BLaER1 (cell line): ENCODE results near the gene RBSN.
"Not testable (repeated sequence)": the region's sequence is repeated elsewhere in the genome, so short reads cannot be mapped to it uniquely, and the experiment has no call there.

Experiments used
- H3K27ac ChIP-seq: shearing (Covaris generic); formaldehyde crosslinking; 2 replicates; pipeline ENCODE4 v1.8.1; 2022
- H3K27me3 ChIP-seq: shearing (Covaris generic); formaldehyde crosslinking; 2 replicates; pipeline ENCODE4 v1.8.1; 2022
- H3K36me3 ChIP-seq: shearing (Covaris generic); formaldehyde crosslinking; 2 replicates; pipeline ENCODE4 v1.8.1; 2022
- H3K4me1 ChIP-seq: shearing (Covaris generic); formaldehyde crosslinking; 2 replicates; pipeline ENCODE4 v1.8.1; 2022
- H3K4me2 ChIP-seq: shearing (Covaris generic); formaldehyde crosslinking; 2 replicates; pipeline ENCODE4 v1.8.1; 2022
- H3K4me3 ChIP-seq: shearing (Covaris generic); formaldehyde crosslinking; 2 replicates; pipeline ENCODE4 v1.8.1; 2022
- H3K9ac ChIP-seq: shearing (Covaris generic); formaldehyde crosslinking; 2 replicates; pipeline ENCODE4 v1.8.1; 2022
- H3K9me3 ChIP-seq: shearing (Covaris generic); formaldehyde crosslinking; 2 replicates; pipeline ENCODE4 v1.8.1; 2022
- H4K20me1 ChIP-seq: shearing (Covaris generic); formaldehyde crosslinking; 2 replicates; pipeline ENCODE4 v1.8.1; 2022
- Cebpa-rat ChIP-seq: shearing (Covaris generic); IDR thresholded peaks from 2 replicates; pipeline ENCODE4 v1.8.1; 2022

RBSN gene

GRCh38 chr3:15098503-15099363, at the start of gene RBSN:
RBSN (minus strand) TSS chr3:15099148; CDS start chr3:15096120, 3,028 bp downstream.
- Histone ChIP-seq H3K9me3 (no peaks in the 10 kb centered on the region), H3K4me2 (peak within 1 kb of the TSS; percentile 80), H4K20me1 (peaks cover 15% of the 10 kb centered on the region), H3K4me3 (peak within 1 kb of the TSS; percentile 87), H3K9ac (peak within 1 kb of the TSS; percentile 87), H3K36me3 (peaks cover 27% of the 10 kb centered on the region), H3K27ac (peak within 1 kb of the TSS; percentile 82), H3K4me1 (peaks cover 39% of the 10 kb centered on the region), H3K27me3 (no peaks in the 10 kb centered on the region)
- no peak for TF ChIP-seq Cebpa-rat

GRCh38 chr3:15148614-15149013, 49.7 kb upstream of the RBSN start:
- Histone ChIP-seq H3K27ac (no peak overlapping the region), H3K27me3 (no peaks in the 10 kb centered on the region), H3K9ac (no peak overlapping the region), H3K36me3 (no peaks in the 10 kb centered on the region), H4K20me1 (no peaks in the 10 kb centered on the region), H3K4me3 (no peak overlapping the region), H3K4me2 (no peak overlapping the region), H3K9me3 (no peaks in the 10 kb centered on the region), H3K4me1 (no peaks in the 10 kb centered on the region)
- TF ChIP-seq Cebpa-rat: no peak

- not testable (repeated sequence) for H4K20me1 ChIP-seq, H3K9ac ChIP-seq, H3K4me2 ChIP-seq, H3K27ac ChIP-seq, H3K4me3 ChIP-seq, H3K36me3 ChIP-seq, H3K27me3 ChIP-seq, H3K9me3 ChIP-seq, H3K4me1 ChIP-seq
Observed at GRCh38 chr3:15136885-15137284, 37.9 kb upstream of the RBSN start.

- H3K27ac ChIP-seq, H3K4me1 ChIP-seq, H3K27me3 ChIP-seq, H4K20me1 ChIP-seq, H3K36me3 ChIP-seq, H3K9me3 ChIP-seq, H3K9ac ChIP-seq, H3K4me3 ChIP-seq, H3K4me2 ChIP-seq: not testable (repeated sequence)
Observed at GRCh38 chr3:15134968-15135367, 36.0 kb upstream of the RBSN start.

GRCh38 chr3:15128403-15128802, 29.5 kb upstream of the RBSN start:
- H4K20me1 ChIP-seq, H3K9ac ChIP-seq, H3K4me3 ChIP-seq, H3K9me3 ChIP-seq, H3K4me2 ChIP-seq, H3K27me3 ChIP-seq, H3K27ac ChIP-seq, H3K36me3 ChIP-seq, H3K4me1 ChIP-seq: not testable (repeated sequence)

- not testable (repeated sequence) for H4K20me1 ChIP-seq, H3K4me1 ChIP-seq, H3K36me3 ChIP-seq, H3K9ac ChIP-seq, H3K4me2 ChIP-seq, H3K4me3 ChIP-seq, H3K27ac ChIP-seq, H3K9me3 ChIP-seq, H3K27me3 ChIP-seq
Observed at GRCh38 chr3:15126975-15127374, 28.0 kb upstream of the RBSN start.

- H3K4me2 ChIP-seq: no peak overlapping the region
- no peaks in the 10 kb centered on the region for H3K9me3 ChIP-seq
- no peak overlapping the region for H3K4me3 ChIP-seq
- no peak for TF ChIP-seq Cebpa-rat
- no peaks in the 10 kb centered on the region for H3K27me3 ChIP-seq
- no peaks in the 10 kb centered on the region for H4K20me1 ChIP-seq
- H3K36me3 ChIP-seq: no peaks in the 10 kb centered on the region
- no peak overlapping the region for H3K9ac ChIP-seq
- H3K4me1 ChIP-seq: no peaks in the 10 kb centered on the region
- H3K27ac ChIP-seq: no peak overlapping the region
Observed at GRCh38 chr3:15122398-15122797, 23.4 kb upstream of the RBSN start.

GRCh38 chr3:15121936-15122335, 23.0 kb upstream of the RBSN start:
- no peak overlapping the region for H3K9ac ChIP-seq
- no peaks in the 10 kb centered on the region for H3K4me1 ChIP-seq
- no peaks in the 10 kb centered on the region for H4K20me1 ChIP-seq
- no peak overlapping the region for H3K4me2 ChIP-seq
- no peak overlapping the region for H3K27ac ChIP-seq
- no peaks in the 10 kb centered on the region for H3K27me3 ChIP-seq
- no peaks in the 10 kb centered on the region for H3K36me3 ChIP-seq
- no peak overlapping the region for H3K4me3 ChIP-seq
- H3K9me3 ChIP-seq: no peaks in the 10 kb centered on the region
- no peak for TF ChIP-seq Cebpa-rat

- no peaks in the 10 kb centered on the region for H3K4me1 ChIP-seq
- no peak overlapping the region for H3K4me2 ChIP-seq
- no peak overlapping the region for H3K9ac ChIP-seq
- H4K20me1 ChIP-seq: no peaks in the 10 kb centered on the region
- TF ChIP-seq Cebpa-rat: no peak
- no peak overlapping the region for H3K4me3 ChIP-seq
- H3K9me3 ChIP-seq: no peaks in the 10 kb centered on the region
- H3K27me3 ChIP-seq: no peaks in the 10 kb centered on the region
- H3K36me3 ChIP-seq: no peaks in the 10 kb centered on the region
- no peak overlapping the region for H3K27ac ChIP-seq
Observed at GRCh38 chr3:15120986-15121385, 22.0 kb upstream of the RBSN start.

- Histone ChIP-seq H3K4me1 (no peaks in the 10 kb centered on the region), H3K4me3 (no peak overlapping the region), H3K4me2 (no peak overlapping the region), H3K36me3 (no peaks in the 10 kb centered on the region), H3K9me3 (no peaks in the 10 kb centered on the region), H4K20me1 (no peaks in the 10 kb centered on the region), H3K27ac (no peak overlapping the region), H3K27me3 (no peaks in the 10 kb centered on the region), H3K9ac (no peak overlapping the region)
- no peak for TF ChIP-seq Cebpa-rat
Observed at GRCh38 chr3:15117011-15117410, 18.1 kb upstream of the RBSN start.
